Renal cortical epithelial cell (primary cell): Measurements from ENCODE around the gene ME1. TPM values are rescaled to one million over a fixed set of nuclear protein-coding genes. Genes with fewer than 3 reads are reported as not detected.
"Not testable (repeated sequence)": the region's sequence is repeated elsewhere in the genome, so short reads cannot be mapped to it uniquely, and the experiment has no call there.

Experiments used
- DNase-seq: peaks from one replicate; pipeline ENCODE4 v3.0.0-alpha.2; 2011; ENCODE audit warnings: low read depth
- total RNA-seq: library from RNA; depleted of rRNA; stranded (reverse); fragments of >200 nt; gene quantifications from 2 replicates; pipeline ENCODE4 v1.2.3, GENCODE V29; 2014

ME1 gene
- total RNA-seq, 1 donor from 2014 or later = 45.3 TPM

DNA sequence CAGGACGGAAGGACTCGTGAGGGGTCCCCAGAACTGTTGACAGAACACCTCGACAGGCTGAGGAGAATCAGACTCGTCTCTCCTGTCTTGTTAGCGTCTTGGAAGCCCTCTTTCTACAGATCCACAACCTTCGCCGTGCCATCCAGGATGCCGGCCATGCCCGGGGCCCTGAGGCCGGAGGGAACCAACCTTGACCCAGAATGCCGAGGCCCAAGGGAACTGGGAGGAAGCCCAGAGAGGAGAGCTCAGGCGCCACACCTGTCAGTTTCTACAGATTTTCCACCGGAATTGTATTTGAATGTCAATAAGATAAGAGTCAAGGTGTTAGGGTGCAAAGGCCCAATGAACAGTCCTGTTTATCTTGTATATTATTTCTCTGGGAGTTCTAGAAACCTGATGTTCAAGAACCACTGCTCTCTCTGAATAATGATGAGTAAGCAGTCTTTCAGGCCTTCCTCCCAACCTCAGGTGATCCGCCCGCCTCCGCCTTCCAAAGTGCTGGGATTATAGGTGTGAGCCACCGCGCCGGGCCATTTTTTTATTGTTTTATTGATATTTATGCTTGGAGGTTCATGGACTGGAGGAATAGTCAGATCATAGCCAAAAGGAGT lies 799 bp upstream of the ME1 start:
- DNase-seq = no peak

DNA sequence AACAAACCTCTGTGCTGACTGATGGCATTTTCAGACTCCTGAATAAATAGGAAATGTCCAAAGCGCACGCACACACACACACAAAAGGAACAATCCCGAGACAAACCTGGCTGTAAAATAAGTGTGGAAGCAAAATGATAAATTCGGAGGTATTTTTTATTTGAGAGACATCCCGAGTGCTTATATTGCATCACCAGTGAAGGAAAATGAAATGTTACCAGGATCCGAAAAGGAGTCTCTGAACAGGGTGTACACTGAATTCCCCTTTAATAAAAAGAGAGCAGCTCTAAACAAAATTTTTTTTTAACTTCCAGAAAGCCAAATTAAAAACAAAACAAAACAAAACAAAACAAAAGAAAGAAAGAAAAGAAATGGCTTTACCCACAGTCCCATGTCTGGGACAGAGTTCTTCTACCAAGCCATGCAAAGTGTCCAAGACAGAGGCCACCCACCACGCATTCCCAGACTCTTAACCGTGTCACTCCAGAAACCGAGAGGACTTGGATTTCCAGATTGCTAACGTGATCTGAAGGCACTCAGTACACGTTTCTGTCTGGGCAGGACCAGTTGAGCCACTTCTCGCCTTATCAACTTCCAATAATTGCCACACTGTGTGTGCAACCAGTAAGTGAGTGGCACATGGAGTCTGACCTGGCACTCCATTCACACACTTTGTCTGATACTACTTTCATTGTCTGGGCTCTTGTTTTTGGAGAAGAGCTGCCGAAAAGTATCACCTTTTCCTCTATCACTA lies 817 bp downstream of the ME1 start:
- peak; percentile 33 for DNase-seq

DNA sequence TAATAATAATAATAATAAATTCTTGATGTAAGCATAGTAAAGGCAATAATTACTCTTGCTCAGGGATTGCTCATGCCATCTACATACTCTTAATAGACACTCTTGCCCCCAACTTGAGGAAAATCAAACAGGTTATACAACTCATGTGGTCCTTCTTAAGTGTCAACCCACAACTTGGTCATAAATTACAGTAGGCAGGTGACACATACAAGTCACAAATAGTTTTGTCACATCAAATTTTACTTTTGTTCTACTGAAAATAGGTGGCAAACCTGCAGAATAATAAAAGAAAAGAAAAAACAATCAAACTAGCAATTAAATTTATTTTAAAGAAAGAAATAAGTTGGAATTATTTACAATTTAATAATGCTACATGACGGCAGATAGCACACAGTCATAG lies 1.6 kb downstream of the ME1 start:
- DNase-seq = no peak

DNA sequence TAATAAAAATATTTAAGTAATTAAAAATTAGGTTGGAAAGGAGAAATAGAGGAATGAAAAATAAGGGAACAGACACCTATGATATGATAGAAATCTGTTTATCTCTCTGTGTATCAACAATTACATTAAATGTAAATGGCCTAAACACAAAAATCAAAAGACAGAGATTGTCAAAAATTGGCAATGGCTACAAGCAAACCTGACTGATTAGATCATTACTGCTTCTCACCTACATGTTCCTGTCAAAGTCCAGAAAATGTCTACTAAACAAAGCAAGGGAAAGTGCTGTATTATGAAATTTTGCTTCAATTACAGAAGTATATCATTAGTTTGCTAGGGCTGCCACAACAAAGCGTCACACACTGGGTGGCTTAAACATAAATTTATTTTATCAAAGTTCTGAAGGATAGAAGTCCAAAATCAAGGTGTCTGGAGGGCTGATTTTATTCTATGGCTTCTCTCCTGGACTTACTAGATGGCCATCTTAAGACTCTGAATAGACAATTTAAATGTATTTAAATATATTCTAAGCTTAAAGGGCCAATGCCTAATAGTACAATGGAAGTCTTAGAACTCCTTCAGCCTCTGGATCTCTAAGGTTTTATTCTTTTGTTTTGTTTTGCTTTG lies 6.3 kb downstream of the ME1 start:
- DNase-seq = no peak

DNA sequence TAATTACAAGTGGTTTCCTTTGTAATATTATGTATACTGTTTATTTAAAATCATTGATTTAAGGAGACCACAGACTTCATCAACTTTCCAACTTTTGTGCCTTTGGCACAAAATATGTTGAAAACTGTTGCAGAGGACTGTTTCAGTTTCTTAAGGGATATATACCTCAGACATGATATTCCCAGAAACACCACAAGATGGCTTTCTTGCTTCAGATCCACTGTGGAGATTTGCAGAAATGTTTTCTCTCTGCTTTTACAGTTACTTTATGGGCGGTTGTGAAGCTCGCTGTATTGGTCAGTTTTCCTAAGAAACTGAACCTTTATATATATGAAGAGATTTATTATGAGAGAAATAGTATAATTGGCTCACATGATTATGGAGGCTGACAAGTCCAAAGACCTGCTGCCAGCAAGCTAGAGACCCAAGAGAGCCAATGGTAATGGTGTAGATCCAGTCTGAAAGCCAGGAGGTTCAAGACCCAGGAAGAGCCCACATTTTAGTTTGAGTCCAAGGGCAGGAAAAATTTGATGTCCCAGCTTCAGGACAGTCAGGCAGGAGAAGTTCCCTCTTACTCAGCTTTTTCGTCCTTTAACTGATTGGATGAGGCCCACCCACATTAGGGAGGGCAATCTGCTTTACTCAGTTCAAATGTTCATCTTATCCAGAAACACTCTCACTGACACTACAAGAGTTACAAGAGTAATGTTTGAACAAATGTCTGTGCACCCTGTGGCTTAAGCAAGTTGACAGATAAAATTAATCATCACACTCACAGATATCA lies 12.8 kb downstream of the ME1 start:
- peak; percentile 69 for DNase-seq

DNA sequence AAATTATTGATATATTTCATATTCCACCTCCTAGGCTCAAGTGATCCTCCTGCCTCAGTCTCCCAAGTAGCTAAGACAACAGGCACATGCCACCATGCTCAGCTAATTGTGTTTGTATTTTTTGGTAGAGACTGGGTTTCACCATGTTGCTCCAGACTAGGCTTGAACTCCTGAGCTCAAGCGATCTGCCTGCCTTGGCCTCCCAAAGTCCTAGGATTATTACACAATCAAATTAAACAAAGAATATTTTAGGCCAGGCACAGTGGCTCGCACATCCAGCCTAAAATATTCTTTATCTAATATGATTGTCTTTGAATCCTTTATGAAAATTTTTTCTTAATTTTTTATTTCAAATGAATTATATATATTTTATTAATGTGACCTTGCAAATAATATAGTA lies 17.8 kb downstream of the ME1 start:
- no peak for DNase-seq

DNA sequence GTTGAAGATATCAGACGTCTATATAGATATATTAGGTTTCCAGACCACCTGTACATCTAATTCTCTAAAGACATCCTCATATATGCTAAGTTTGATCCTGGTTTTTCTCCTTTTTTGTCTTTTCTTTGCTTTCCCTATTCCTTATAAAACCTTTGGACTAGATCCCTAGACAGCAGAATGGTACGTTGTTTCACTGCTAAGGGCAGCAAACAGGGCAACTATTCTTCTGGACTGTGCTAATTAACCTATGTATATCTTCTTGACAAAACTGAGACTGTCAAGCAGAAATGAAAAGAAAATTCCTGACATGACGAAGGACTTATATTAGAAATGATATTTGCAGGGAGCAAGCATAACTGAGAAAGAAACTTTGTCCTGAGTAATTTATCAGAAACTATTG lies 19.1 kb downstream of the ME1 start:
- no peak for DNase-seq

DNA sequence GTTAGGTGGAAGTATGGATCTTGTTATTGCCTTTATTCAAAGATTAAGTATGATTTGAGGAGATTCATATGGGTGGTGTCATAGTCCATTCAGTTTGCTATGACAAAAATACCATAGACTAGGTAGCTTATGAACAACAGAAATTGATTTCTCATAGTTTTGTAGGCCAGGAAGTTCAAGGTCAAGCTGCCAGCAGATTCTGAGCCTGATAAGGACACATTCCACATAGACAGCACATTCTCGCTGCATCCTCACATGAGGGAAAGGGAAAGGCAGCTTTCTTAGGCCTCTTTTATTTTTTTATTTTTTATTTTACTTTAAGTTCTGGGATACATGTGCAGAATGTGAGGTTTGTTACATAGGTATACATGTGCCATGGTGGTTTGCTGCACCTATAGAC lies 27.7 kb downstream of the ME1 start:
- DNase-seq = no peak

DNA sequence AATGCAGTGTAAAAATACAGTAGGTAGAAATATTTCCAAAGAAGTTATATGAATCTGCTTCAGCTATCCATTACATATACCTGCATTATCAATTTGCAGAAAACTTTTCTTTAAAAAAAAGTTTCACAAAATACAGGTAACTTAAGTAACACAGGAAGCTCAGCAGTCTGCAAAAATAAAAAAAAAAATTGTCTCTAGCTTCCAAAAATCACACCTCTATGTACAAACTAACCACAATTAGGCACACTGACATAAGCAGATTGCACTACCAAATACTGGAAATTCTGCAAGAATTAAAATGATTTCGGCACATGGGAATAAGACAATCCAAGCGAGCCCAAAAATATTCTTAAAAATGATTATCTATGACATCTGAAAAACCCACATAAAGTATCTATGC lies 41.2 kb downstream of the ME1 start:
- no peak for DNase-seq

DNA sequence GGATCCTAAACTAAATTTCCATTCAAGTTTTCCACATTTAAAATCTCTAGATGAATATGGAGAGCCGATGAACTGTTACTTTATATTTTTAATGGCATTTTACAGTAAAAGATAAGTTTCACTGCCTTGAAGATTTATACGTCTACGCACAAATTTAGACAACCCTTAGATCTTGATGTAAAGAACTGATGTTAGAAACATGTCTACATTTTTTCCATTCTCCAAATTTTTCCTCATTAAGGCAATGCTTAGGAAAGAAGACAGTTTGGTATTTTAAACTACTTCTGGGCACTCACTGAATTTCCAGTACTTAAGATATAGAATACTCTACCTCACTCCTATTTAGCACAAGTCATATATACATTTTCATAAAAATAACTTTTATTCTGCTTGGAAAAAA lies 45.4 kb downstream of the ME1 start:
- no peak for DNase-seq

DNA sequence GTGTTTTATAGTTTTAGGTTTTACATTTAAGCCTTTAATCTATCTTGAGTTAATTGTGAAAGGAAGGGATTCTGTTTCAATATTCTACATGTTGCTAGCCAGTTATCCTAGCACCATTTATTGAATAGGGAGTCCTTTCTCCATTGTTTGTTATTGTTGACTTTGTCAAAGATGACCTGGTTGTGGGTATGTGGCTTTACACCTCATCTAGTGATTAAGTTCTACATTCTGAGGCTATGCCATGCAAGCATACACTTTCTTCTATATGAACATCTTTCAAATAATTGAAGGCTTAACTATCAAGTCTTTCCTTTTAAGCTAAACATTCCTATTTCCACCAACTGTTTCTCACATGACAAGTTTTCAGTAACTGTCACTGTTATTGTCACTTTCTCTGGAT lies 46.1 kb downstream of the ME1 start:
- DNase-seq = peak; percentile 13

DNA sequence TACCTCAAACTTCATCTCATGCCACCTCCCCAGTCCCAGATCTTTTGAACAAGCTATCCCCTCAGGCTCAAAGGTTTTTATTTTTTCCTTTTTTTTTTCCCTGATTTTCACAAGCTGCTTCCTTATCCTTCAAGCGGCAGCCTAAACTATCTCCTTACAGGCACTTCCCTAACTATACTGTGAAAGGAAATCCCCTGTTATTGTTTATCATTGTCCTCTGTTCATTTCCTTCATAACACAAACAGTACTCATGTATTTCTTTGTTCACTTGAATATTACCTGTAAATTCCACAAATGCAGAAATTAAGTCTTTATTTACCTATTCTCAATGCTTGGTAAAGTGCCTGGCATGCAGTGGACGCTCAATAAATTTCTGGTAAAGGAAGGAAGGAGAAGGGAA lies 48.9 kb downstream of the ME1 start:
- DNase-seq = peak; percentile 17

DNA sequence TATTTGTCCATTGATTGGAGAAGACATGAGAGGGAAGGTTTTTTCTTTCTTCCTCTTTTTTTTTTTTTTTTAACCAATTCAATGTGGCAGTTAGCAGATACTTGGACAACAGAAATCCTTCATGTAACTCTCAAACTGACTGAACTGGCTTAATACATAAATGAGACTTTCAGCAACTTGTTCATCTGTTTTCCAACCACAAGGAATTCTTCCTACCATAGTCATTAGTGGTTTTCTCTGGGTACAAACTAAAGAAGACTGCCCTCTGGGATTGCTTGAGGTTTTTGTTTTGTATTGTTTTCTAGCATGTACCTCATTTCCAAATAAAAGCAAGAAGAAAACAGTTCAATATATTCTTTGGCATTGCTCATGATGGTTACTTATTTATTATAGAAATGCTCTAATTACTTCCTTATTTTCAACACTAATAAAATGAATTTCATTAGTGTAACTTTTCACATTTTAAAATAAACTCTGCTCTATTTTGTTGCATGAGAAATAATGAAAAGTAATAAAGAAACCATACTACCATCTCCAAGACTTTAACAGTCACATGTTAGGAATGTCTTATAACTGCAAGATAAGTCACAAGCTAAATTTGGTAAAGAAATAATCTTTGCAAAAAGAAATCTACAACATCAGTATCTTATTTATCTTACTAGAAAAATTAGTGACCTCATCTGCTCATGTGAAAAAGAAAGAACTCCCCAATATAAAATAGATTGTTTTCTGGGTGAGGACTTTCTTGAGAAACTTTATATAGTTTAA lies 52.0 kb downstream of the ME1 start:
- DNase-seq = peak; percentile 90

DNA sequence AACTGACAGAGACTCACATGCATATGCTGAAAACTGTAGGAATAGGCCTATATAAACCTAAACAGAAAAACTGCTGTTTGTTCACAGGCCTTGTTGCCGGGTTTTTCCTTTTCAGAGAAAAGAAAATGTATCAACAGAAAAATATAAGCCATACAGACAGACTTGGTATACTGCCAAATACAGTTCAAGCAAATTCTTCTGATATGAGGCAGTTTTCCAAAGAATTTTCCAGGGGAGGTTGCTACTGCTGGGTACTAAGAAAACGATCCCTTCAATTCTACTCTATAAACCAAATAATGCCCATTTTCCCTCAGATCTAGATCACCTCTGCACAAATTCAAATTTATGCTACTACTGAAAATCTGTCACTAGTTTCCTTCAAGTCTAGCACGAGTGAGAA lies 59.4 kb downstream of the ME1 start:
- no peak for DNase-seq

DNA sequence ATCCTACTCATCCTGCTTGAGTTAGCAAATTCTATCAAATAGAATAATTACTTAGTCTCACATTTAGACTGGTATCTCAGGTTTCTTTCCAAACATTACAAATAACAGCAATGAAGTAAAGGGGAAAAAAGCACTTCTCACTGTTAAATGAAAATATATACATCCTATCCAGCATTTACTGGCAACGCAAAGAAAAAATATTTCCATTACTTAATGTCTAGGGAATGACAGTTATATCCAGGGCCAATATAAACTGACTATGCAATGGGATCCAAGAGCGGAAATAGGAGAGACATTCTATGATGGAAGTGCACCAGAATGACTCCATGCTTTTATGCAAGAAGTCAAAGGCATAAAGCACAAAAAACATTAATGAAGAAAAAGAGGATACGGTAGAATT lies 60.3 kb downstream of the ME1 start:
- DNase-seq = no peak

DNA sequence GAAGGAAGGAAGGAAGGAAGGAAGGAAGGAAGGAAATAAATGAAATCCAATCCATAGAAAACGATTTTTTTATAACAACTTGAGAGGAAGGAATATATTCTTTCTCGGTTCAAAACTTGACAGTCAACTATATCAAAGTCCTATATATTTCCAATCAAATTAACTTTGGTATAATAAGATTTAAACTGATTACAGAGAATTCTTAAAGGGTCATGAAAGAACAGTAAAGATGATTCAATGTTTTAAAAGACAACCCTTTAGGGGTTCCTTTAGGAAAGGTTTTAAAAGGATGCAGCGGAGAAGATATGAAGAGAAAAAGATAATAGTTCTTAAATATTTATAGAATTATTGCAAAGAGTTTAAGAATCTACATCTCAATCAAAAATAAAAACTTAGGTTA lies 61.2 kb downstream of the ME1 start:
- no peak for DNase-seq

DNA sequence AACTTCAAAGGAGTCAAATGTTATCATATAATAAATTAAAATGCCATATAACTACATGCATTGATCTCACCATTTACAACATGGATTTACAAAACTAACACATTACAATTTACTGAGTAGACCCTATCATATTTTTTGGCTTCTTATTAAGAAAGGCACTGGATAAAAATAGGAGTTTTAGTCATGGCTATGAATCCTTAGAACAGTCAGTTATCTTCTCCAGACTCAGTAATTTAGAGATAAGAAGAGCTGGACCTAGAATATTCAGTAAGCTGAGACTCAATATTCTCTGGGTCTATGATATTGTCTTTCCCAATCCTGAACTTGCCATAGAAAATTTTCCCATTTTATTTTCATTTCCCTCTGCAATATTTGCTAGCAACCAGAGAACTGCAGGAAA lies 62.3 kb downstream of the ME1 start:
- no peak for DNase-seq

DNA sequence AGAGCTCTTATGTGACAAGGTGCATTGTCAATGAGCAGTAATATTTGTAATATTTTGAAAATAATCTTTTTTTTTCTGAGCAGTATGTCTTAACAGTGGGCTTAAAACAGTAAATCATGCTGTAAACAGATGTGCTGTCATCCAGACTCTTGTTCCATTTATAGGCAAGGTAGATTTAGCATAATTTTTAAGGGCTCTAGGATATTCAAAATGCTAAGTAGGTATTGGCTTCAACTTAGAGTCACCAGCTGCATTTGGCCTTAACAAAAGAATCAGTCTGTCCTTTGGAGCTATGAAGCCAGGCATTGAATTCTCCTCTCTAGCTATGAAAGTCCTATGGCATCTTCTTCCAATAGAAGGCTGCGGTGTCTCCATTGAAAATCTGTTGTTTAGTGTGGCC lies 63.7 kb downstream of the ME1 start:
- no peak for DNase-seq

DNA sequence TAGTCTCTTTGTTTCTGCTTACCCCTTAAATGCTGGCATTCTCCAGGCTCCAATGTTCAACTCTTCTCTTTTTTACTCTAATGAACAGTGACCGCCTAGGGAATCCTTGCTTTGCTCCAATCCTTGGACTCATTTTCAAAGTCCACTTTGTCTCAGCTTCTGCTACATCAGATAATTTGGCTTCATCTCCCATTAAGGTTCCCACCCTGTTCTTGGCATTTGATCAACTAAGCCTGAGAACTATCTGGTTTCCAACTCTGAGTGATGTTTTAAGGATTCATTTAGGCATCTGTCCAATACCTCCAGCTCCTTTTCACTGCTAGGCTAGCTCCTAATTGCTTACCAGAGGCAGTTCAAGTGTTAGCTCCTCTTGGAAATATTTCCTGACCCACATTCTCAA lies 64.9 kb downstream of the ME1 start:
- peak; percentile 35 for DNase-seq

DNA sequence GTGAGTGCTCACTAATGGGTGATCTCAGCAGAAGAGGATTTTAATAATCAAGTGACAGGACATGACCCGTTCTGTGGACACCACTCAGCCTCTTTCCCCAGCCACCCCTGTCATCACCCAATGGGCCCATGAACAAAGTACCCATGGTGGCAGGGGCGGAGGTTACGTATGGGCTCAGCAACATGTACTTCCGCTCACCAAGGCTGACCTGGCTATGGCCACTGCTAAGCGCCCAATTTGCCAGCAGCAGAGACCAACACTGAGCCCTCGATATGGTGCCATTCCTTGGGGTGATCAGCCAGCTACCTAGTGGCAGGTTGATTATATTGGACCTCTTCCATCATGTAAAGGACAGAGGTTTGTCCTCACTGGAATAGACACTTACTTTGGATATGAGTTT lies 68.5 kb downstream of the ME1 start:
- not testable (repeated sequence) for DNase-seq

DNA sequence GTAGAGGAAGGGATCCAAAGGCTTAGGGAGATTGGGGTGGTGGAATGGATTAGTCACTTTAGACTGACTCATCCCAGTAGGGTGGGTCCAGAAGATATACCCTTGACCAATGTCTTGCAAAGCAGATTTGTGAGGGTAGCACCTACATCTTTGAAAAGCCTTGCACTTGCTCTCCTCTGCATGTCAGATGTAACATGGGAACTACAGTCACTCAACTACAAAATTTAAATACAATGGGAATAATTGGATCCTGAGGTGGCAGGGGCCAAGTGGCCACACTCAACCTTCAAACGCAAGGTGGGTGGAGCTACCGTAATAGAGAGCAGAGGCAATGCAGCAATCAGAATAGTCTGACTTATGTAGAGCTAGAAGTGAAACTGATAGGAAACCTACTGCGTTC lies 71.2 kb downstream of the ME1 start:
- DNase-seq = no peak

DNA sequence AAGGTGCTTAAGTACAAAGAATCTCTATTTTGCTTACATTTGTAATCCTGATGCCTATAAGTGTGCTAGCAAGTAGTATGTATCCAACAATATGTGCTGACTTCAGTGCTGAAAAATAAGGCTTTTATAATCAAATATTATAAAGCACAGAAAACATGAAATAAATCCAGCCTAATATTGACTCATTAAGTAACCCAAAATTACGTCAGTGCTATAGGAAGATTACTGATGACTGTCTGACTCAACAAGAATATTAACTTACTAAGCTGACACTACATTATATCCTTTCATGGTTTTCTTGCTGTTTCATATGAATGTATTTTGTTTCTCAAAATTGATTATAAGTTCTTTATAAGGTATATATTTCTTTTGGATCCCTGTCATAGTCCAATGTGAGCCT lies 76.1 kb downstream of the ME1 start:
- DNase-seq = no peak
